ENCODE results near the gene NADK.
"Not testable (repeated sequence)": the region's sequence is repeated elsewhere in the genome, so short reads cannot be mapped to it uniquely, and the experiment has no call there.

NADK gene

DNA sequence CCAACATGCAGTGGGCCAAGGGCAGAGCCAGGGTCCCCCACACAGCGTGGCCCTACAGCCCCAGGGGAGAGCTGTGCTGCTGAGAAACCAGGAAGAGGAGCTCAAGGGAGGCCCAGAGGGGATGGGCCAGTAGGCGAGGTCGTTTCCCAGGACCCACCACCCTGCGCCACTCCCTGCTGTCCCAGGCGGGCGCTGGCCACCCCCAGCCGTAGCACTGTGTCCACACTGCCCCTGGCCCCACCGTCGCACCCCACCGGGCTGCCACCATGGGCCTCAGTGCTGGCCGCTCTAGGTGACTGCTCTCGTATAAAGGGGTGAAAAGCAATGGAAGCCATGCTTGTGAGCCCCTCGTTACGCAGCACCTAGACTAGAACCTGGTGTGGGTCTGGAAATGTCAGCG is 22.4 kb downstream of the NADK start:
- in situ Hi-C loops (cut with MboI; ENCODE audit: low sequenced_read_pairs, unreplicated experiment) = no loop called here
- no peak for TF ChIP-seq CTCF (IDR thresholded peaks at IDR 0.05; ENCODE audit: borderline replicate concordance, control extremely low read depth, extremely low read depth, insufficient read depth, missing control alignments)
- DNase-seq (ENCODE audit: low spot score) = no peak

GRCh38 chr1:1755426-1755825 is 22.8 kb downstream of the NADK start:
- TF ChIP-seq CTCF (IDR thresholded peaks at IDR 0.05; ENCODE audit: borderline replicate concordance, control extremely low read depth, extremely low read depth, insufficient read depth, missing control alignments) = no peak
- in situ Hi-C loops (cut with MboI; ENCODE audit: low sequenced_read_pairs, unreplicated experiment) = no loop called here
- DNase-seq (ENCODE audit: low spot score) = no peak

- no peak for TF ChIP-seq CTCF (IDR thresholded peaks at IDR 0.05; ENCODE audit: borderline replicate concordance, control extremely low read depth, extremely low read depth, insufficient read depth, missing control alignments)
- in situ Hi-C loops (cut with MboI; ENCODE audit: low sequenced_read_pairs, unreplicated experiment) = no loop called here
- DNase-seq (ENCODE audit: low spot score) = no peak
Measured at GRCh38 chr1:1754051-1754815, 24.0 kb downstream of the NADK start.

DNA sequence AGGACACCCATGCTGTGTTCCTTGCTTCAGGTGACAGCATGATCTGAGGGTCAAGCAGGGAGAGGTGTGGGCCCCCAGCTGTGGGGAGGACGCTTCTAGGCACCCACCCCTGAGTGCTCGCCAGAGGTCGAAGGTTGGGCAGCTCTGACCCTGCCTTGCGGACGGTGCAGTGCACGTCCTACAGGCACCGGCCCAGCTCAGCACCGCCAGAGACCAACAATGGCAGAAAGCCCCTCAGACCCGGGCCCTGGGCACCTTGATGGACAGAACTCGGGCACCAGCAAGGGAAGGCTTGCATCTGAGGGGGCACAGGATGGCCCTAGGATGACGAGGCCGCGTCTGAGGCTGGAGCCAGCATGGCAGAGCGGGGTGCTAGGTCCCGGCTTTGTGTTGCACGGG is 24.7 kb downstream of the NADK start:
- in situ Hi-C loops (cut with MboI; ENCODE audit: low sequenced_read_pairs, unreplicated experiment) = no loop called here
- DNase-seq (ENCODE audit: low spot score) = no peak
- no peak for TF ChIP-seq CTCF (IDR thresholded peaks at IDR 0.05; ENCODE audit: borderline replicate concordance, control extremely low read depth, extremely low read depth, insufficient read depth, missing control alignments)

GRCh38 chr1:1752636-1753606 is 25.3 kb downstream of the NADK start:
- DNase-seq (ENCODE audit: low spot score) = no peak
- in situ Hi-C loops (cut with MboI; ENCODE audit: low sequenced_read_pairs, unreplicated experiment) = no loop called here
- no peak for TF ChIP-seq CTCF (IDR thresholded peaks at IDR 0.05; ENCODE audit: borderline replicate concordance, control extremely low read depth, extremely low read depth, insufficient read depth, missing control alignments)

- no peak for DNase-seq (ENCODE audit: low spot score)
- in situ Hi-C loops (cut with MboI; ENCODE audit: low sequenced_read_pairs, unreplicated experiment) = no loop called here
- no peak for TF ChIP-seq CTCF (IDR thresholded peaks at IDR 0.05; ENCODE audit: borderline replicate concordance, control extremely low read depth, extremely low read depth, insufficient read depth, missing control alignments)
Measured at GRCh38 chr1:1752190-1752589, 26.1 kb downstream of the NADK start.

GRCh38 chr1:1749941-1750340 is 28.3 kb downstream of the NADK start:
- DNase-seq (ENCODE audit: low spot score); in situ Hi-C loops (cut with MboI; ENCODE audit: low sequenced_read_pairs, unreplicated experiment): not testable (repeated sequence)
